HepG2 (cell line): ENCODE results near the gene SASH1. TPM values are rescaled to one million over a fixed set of nuclear protein-coding genes. Genes with fewer than 3 reads are reported as not detected.

Source experiments
- ATAC-seq: fragments of 200-7000 bp; cut with Tn5 transposase; 3 replicates; pipeline ENCODE4 v1.9.1; 2020; ENCODE audit warnings: mild to moderate bottlenecking, moderate library complexity
- BruUV-seq: library from RNA; stranded (reverse); fragments of 400-500 nt; replicated peaks from 2 replicates; lab custom pipeline; 2021; lab: Mats Ljungman, UMichigan
- CTCF ChIA-PET: fragments of 300-600 bp; formaldehyde crosslinking; extraction: SDS; loops from one replicate; lab custom pipeline; 2021; ENCODE audit warnings: low total read pairs, inconsistent platforms, low intra/inter-chr PET ratio; lab: Yijun Ruan, JAX
- POLR2A ChIA-PET: fragments of 350-600 bp; sonication (Branson Sonifier 250); formaldehyde crosslinking; loops from one replicate; lab custom pipeline; 2020; ENCODE audit warnings: antibody characterized with exemption, inconsistent platforms; lab: Yijun Ruan, JAX
- DNase-seq: peaks from one replicate; pipeline ENCODE4 v3.0.0-alpha.2; 2015; ENCODE audit warnings: low spot score
- FAIRE-seq: peaks from 3 replicates; lab custom pipeline; 2011; peaks lifted over from hg19 to GRCh38; lab: Jason Lieb, UNC
- H2AFZ ChIP-seq: one replicate; pipeline ENCODE4 v1.6.1; 2011; ENCODE audit warnings: low read length, inconsistent platforms
- H3K27ac ChIP-seq: fragments of 300-600 bp; 3 replicates; pipeline ENCODE4 v1.8.0; 2011; ENCODE audit warnings: mixed run types, mild to moderate bottlenecking, mixed read lengths, low read length, inconsistent platforms; ENCODE audit not compliant: insufficient read depth; ENCODE audit errors: extremely low read length
- H3K27me3 ChIP-seq, 2 experiments: fragments of 200-600 bp in 1 of 2; 2 replicates in 1 of 2; 3 replicates in 1 of 2; pipeline versions ENCODE4 v1.6.0 to v1.8.0; 2011; ENCODE audit warnings: low read length in 2 of 2, mild to moderate bottlenecking in 2 of 2, moderate library complexity in 2 of 2, inconsistent platforms in 1 of 2; ENCODE audit not compliant: insufficient read depth in 2 of 2, control insufficient read depth in 1 of 2
- H3K36me3 ChIP-seq, 2 experiments: fragments of 200-600 bp in 1 of 2; replicated peaks in 1 of 2; 2 replicates in 1 of 2; 3 replicates in 1 of 2; pipeline versions ENCODE4 v1.5.1 to v1.8.0; 2011; ENCODE audit warnings: low read length in 2 of 2, inconsistent platforms in 1 of 2; ENCODE audit not compliant: insufficient read depth in 2 of 2, control insufficient read depth in 1 of 2
- H3K4me1 ChIP-seq: 2 replicates; pipeline ENCODE4 v1.5.1; 2012; ENCODE audit warnings: low read length, inconsistent platforms; ENCODE audit not compliant: insufficient read depth
- H3K4me2 ChIP-seq: 2 replicates; pipeline ENCODE4 v1.6.0; 2011; ENCODE audit warnings: low read depth, low read length, inconsistent platforms
- H3K4me3 ChIP-seq, 3 experiments: fragments of 200-600 bp in 1 of 3; sonication (generic), shearing (Covaris generic) in 1 of 3; replicated peaks in 1 of 3; 2 replicates each; pipeline ENCODE4 v1.5.1; 2011 to 2016; ENCODE audit warnings: low read length in 3 of 3, inconsistent platforms in 2 of 3, low read depth in 2 of 3, mild to moderate bottlenecking in 2 of 3, control low read depth in 1 of 3, mixed read lengths in 1 of 3; ENCODE audit not compliant: insufficient read depth in 1 of 3
- H3K79me2 ChIP-seq: one replicate; pipeline ENCODE4 v1.6.1; 2011; ENCODE audit warnings: low read length, inconsistent platforms; ENCODE audit not compliant: insufficient read depth
- H3K9ac ChIP-seq: 2 replicates; pipeline ENCODE4 v1.6.0; 2011; ENCODE audit warnings: mild to moderate bottlenecking, low read depth, low read length, inconsistent platforms; ENCODE audit not compliant: insufficient read depth
- H3K9me3 ChIP-seq: 2 replicates; pipeline ENCODE4 v1.5.1; 2012; ENCODE audit warnings: mild to moderate bottlenecking, low read length
- H4K20me1 ChIP-seq: 2 replicates; pipeline ENCODE4 v1.6.0; 2011; ENCODE audit warnings: inconsistent platforms, mild to moderate bottlenecking, low read length, moderate library complexity; ENCODE audit not compliant: insufficient read depth
- AHDC1 ChIP-seq: sonication (generic); formaldehyde crosslinking; IDR thresholded peaks from 2 replicates; pipeline ENCODE4 v1.5.1; 2020; ENCODE audit warnings: mild to moderate bottlenecking, missing genetic modification reagents, borderline replicate concordance
- CEBPB ChIP-seq: IDR thresholded peaks from 2 replicates; pipeline ENCODE4 v1.6.1; 2011; ENCODE audit warnings: low read depth, low read length, improper control_type of control experiment, borderline replicate concordance
- IKZF4 ChIP-seq: sonication (generic); formaldehyde crosslinking; IDR thresholded peaks from 2 replicates; pipeline ENCODE4 v1.5.1; 2020; ENCODE audit warnings: borderline replicate concordance, mild to moderate bottlenecking, low read depth, missing genetic modification reagents; ENCODE audit errors: not compliant biosample characterization
- NFE2 ChIP-seq: sonication (generic); formaldehyde crosslinking; IDR thresholded peaks from 2 replicates; pipeline ENCODE4 v1.4.0; 2020; ENCODE audit warnings: missing genetic modification reagents
- REXO4 ChIP-seq: sonication (generic); formaldehyde crosslinking; IDR thresholded peaks from 2 replicates; pipeline ENCODE4 v1.8.0; 2022; ENCODE audit warnings: missing genetic modification reagents, mild to moderate bottlenecking, borderline replicate concordance
- ZNF264 ChIP-seq: sonication (generic); formaldehyde crosslinking; IDR thresholded peaks from 2 replicates; pipeline ENCODE4 v1.4.0; 2020; ENCODE audit warnings: missing genetic modification reagents
- ZNF296 ChIP-seq: sonication (generic); formaldehyde crosslinking; conservative IDR thresholded peaks from 2 replicates; pipeline ENCODE4 v1.5.0; 2020; ENCODE audit warnings: mild to moderate bottlenecking, missing genetic modification reagents
- ZNF337 ChIP-seq: sonication (generic); formaldehyde crosslinking; IDR thresholded peaks from 2 replicates; pipeline ENCODE4 v1.5.1; 2020; ENCODE audit warnings: missing genetic modification reagents, low read depth, mild to moderate bottlenecking, borderline replicate concordance
- ZNF782 ChIP-seq: sonication (generic); formaldehyde crosslinking; IDR thresholded peaks from 2 replicates; pipeline ENCODE4 v1.4.0; 2020; ENCODE audit warnings: missing genetic modification reagents, mild to moderate bottlenecking, borderline replicate concordance
- WGBS: methylation state at CpG from one replicate; pipeline ENCODE4 v1.1.6; 2017; ENCODE audit warnings: low lambda C conversion rate; 5-methylcytosine and 5-hydroxymethylcytosine counted together
- in situ Hi-C: cut with HindIII; loops from 2 replicates; pipeline ENCODE4 v1.10.0; 2017; ENCODE audit warnings: low pct_unique_long_range_greater_than_20kb; ENCODE audit not compliant: extremely low pct_ligation_motif_present
- intact Hi-C: fragments of 100-400 bp; cut with micrococcal nuclease; formaldehyde crosslinking; loops from one replicate; pipeline ENCODE4 v1.10.0; 2022; ENCODE audit not compliant: unreplicated experiment
- polyA plus RNA-seq, 8 experiments: library from polyadenylated mRNA; depleted of rRNA in 3 of 8; stranded (reverse) in 7 of 8; unstranded in 1 of 8; fragments of >200 nt; fragmentation: Illumina TruSeq in 4 of 8; extraction: Trizol in 4 of 8; gene quantifications; 2 replicates each; pipeline versions ENCODE4 v1.2.1 to v1.2.3, GENCODE V29; 2011 to 2016; ENCODE audit warnings: low read depth in 4 of 8, missing spikeins in 1 of 8, mixed read lengths in 1 of 8; ENCODE audit not compliant: insufficient read depth in 1 of 8
- total RNA-seq, 5 experiments: library from RNA; depleted of rRNA; stranded (reverse); fragments of >200 nt; fragmentation: Illumina TruSeq; extraction: Trizol; gene quantifications; 2 replicates each; pipeline ENCODE4 v1.2.3, GENCODE V29; 2016; ENCODE audit warnings: low read depth in 1 of 5
- TF ChIP-seq, protein P1 (sequence below): sonication (generic); formaldehyde crosslinking; IDR thresholded peaks from 2 replicates; pipeline ENCODE4 v1.4.0; 2020; ENCODE audit warnings: missing genetic modification reagents

Gene SASH1
- total and polyA plus RNA-seq, 2 of the 13 experiments (the other 11 are each of a cell fraction or from before 2014, with no cell fraction given): 7.5 to 8.2 TPM

DNA sequence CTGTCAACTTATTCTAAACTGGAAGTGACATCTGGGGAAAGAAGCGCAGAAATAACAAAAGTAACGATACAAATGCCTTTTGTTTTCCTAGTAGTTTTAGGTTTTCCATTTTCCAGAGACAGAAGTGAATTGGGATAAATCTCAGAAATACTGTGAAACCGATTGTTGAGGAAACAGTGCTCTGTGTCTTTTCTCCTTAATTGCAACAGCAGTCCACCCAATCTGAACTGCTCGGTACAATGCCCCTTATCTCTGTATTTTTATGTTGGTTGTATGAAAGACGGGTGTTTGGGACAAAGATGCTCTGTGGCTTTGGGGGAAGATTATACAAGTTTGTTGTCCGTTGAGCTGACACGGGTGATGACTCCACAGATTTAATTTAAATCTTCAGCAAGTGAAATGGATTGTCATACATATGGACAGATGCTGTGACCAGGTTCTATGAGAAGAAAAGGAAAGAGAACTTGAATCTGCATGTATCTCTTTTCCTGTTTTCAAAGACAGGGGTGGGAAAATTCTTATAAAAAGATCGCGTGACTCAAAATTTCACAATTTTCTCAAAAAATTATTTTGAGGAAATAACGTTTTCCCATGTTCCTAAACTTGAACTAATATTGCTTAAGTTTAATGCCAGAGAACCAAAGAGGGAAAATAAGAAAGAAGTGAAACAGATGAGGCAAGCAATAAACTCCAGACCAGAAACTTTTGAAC lies 41.2 kb downstream of the SASH1 start (continued):
- TF ChIP-seq AHDC1 (CRISPR knock-in tag): no peak

DNA sequence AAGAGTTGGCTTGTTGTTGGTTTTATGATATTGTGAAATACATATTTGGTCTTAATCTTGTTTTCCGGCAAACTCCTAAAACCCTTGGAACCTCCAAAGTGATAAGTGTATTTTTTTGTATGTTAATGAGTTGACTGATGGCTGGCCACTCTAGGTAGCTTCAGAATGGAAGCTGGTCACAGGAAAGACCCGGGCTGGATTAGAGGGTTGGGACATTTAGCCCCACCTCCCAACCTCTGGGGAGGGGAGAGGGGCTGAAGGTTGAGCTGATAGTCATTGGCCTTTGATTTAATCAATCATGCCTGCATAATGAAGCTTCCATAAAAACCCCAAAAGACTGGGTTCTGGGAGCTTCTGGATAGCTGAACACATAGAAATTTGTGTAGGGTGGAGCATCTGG lies 42.7 kb downstream of the SASH1 start:
- FAIRE-seq (no peak), ATAC-seq (no peak), DNase-seq (no peak)
- H3K36me3 ChIP-seq: no peaks in the 10 kb centered on the region; a peak in 1 of 5 replicates
- H3K4me2 ChIP-seq: no peak overlapping the region
- H2AFZ ChIP-seq: no peak overlapping the region
- ChIA-PET POLR2A (no interaction called here), CTCF (no interaction called here)
- H3K9me3 ChIP-seq: no peaks in the 10 kb centered on the region
- no peak overlapping the region for H3K4me3 ChIP-seq
- no peak overlapping the region for H3K9ac ChIP-seq
- no peaks in the 10 kb centered on the region for H4K20me1 ChIP-seq
- no peak overlapping the region for H3K27ac ChIP-seq
- 91% methylated on average over 2 of the region's 2 CpGs for WGBS
- H3K27me3 ChIP-seq: no peaks in the 10 kb centered on the region
- no TSS peak for BruUV-seq
- intact Hi-C loops (no loop called here), in situ Hi-C loops (no loop called here)
- TF ChIP-seq ZNF337 (CRISPR knock-in tag) (no peak), ZNF782 (CRISPR knock-in tag) (no peak), ZNF264 (no peak), REXO4 (no peak), IKZF4 (no peak), NFE2 (CRISPR knock-in tag) (no peak), ZNF296 (CRISPR knock-in tag) (no peak), CEBPB (0 out of 2 replicates have a peak, but pooled peaks have one; percentile 47)
- TF ChIP-seq, protein P1, sequence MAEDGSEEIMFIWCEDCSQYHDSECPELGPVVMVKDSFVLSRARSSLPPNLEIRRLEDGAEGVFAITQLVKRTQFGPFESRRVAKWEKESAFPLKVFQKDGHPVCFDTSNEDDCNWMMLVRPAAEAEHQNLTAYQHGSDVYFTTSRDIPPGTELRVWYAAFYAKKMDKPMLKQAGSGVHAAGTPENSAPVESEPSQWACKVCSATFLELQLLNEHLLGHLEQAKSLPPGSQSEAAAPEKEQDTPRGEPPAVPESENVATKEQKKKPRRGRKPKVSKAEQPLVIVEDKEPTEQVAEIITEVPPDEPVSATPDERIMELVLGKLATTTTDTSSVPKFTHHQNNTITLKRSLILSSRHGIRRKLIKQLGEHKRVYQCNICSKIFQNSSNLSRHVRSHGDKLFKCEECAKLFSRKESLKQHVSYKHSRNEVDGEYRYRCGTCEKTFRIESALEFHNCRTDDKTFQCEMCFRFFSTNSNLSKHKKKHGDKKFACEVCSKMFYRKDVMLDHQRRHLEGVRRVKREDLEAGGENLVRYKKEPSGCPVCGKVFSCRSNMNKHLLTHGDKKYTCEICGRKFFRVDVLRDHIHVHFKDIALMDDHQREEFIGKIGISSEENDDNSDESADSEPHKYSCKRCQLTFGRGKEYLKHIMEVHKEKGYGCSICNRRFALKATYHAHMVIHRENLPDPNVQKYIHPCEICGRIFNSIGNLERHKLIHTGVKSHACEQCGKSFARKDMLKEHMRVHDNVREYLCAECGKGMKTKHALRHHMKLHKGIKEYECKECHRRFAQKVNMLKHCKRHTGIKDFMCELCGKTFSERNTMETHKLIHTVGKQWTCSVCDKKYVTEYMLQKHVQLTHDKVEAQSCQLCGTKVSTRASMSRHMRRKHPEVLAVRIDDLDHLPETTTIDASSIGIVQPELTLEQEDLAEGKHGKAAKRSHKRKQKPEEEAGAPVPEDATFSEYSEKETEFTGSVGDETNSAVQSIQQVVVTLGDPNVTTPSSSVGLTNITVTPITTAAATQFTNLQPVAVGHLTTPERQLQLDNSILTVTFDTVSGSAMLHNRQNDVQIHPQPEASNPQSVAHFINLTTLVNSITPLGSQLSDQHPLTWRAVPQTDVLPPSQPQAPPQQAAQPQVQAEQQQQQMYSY (CRISPR knock-in tag): peak; percentile 90
- H3K4me1 ChIP-seq: no peaks in the 10 kb centered on the region
- H3K79me2 ChIP-seq: no peaks in the 10 kb centered on the region
